H9 (cell line): ENCODE measurements around the gene DSN1. TPM values are rescaled to one million over a fixed set of nuclear protein-coding genes. Genes with fewer than 3 reads are reported as not detected.

Experiments used
- DNase-seq: peaks from one replicate; pipeline ENCODE4 v3.0.0-alpha.2; 2017
- H2AFZ ChIP-seq: one replicate; pipeline ENCODE4 v1.6.1; 2013; ENCODE audit warnings: mild to moderate bottlenecking, low read length, control low read depth, moderate library complexity
- H2AK5ac ChIP-seq: 2 replicates; pipeline ENCODE4 v1.6.1; 2013; ENCODE audit warnings: low read length, control low read depth, mixed read lengths; ENCODE audit not compliant: insufficient read length
- H2BK120ac ChIP-seq: one replicate; pipeline ENCODE4 v1.6.1; 2013; ENCODE audit warnings: low read depth, mild to moderate bottlenecking, low read length, control low read depth, inconsistent platforms; ENCODE audit not compliant: poor library complexity, severe bottlenecking
- H2BK12ac ChIP-seq: 2 replicates; pipeline ENCODE4 v1.6.1; 2013; ENCODE audit warnings: low read length, control low read depth, mixed read lengths, low read depth; ENCODE audit not compliant: insufficient read length
- H2BK15ac ChIP-seq: 2 replicates; pipeline ENCODE4 v1.6.1; 2013; ENCODE audit warnings: low read depth, low read length, control low read depth
- H2BK20ac ChIP-seq: one replicate; pipeline ENCODE4 v1.6.1; 2013; ENCODE audit warnings: low read depth, mild to moderate bottlenecking, low read length, control low read depth, inconsistent platforms; ENCODE audit not compliant: poor library complexity, severe bottlenecking
- H2BK5ac ChIP-seq: 2 replicates; pipeline ENCODE4 v1.6.1; 2013; ENCODE audit warnings: low read length, control low read depth, mixed read lengths; ENCODE audit not compliant: insufficient read length
- H3K14ac ChIP-seq: 2 replicates; pipeline ENCODE4 v1.6.1; 2013; ENCODE audit warnings: low read length, control low read depth; ENCODE audit not compliant: insufficient read depth
- H3K18ac ChIP-seq: 2 replicates; pipeline ENCODE4 v1.6.1; 2013; ENCODE audit warnings: low read depth, mild to moderate bottlenecking, mixed read lengths, low read length, control low read depth; ENCODE audit not compliant: insufficient read length
- H3K23ac ChIP-seq: 2 replicates; pipeline ENCODE4 v1.6.1; 2013; ENCODE audit warnings: low read length, control low read depth, mixed read lengths, low read depth; ENCODE audit not compliant: insufficient read length
- H3K23me2 ChIP-seq: 2 replicates; pipeline ENCODE4 v1.6.1; 2013; ENCODE audit warnings: low read depth, mild to moderate bottlenecking, mixed read lengths, low read length, control low read depth; ENCODE audit not compliant: insufficient read length, poor library complexity, severe bottlenecking
- H3K27ac ChIP-seq: 2 replicates; pipeline ENCODE4 v1.5.1; 2013; ENCODE audit warnings: low read length, control low read depth, mixed read lengths, low read depth; ENCODE audit not compliant: insufficient read length
- H3K27me3 ChIP-seq: 2 replicates; pipeline ENCODE4 v1.6.1; 2013; ENCODE audit warnings: low read length, control low read depth, inconsistent platforms; ENCODE audit not compliant: insufficient read depth
- H3K4ac ChIP-seq: 2 replicates; pipeline ENCODE4 v1.6.1; 2013; ENCODE audit warnings: low read depth, mild to moderate bottlenecking, control low read depth, inconsistent platforms, low read length, moderate library complexity
- H3K4me1 ChIP-seq: 2 replicates; pipeline ENCODE4 v1.6.1; 2013; ENCODE audit warnings: low read length, control low read depth, inconsistent platforms; ENCODE audit not compliant: insufficient read depth
- H3K4me2 ChIP-seq: 2 replicates; pipeline ENCODE4 v1.6.1; 2013; ENCODE audit warnings: low read length, control low read depth, mixed read lengths; ENCODE audit not compliant: insufficient read length, insufficient read depth
- H3K56ac ChIP-seq: 2 replicates; pipeline ENCODE4 v1.6.1; 2013; ENCODE audit warnings: low read depth, mild to moderate bottlenecking, mixed read lengths, low read length, control low read depth; ENCODE audit not compliant: insufficient read length
- H3K79me1 ChIP-seq: 2 replicates; pipeline ENCODE4 v1.6.1; 2013; ENCODE audit warnings: low read depth, mild to moderate bottlenecking, moderate library complexity, low read length, control low read depth, inconsistent platforms; ENCODE audit not compliant: insufficient read depth, poor library complexity, severe bottlenecking
- H3K79me2 ChIP-seq: 2 replicates; pipeline ENCODE4 v1.6.1; 2013; ENCODE audit warnings: low read length, control low read depth, inconsistent platforms; ENCODE audit not compliant: insufficient read depth
- H3K9ac ChIP-seq: 2 replicates; pipeline ENCODE4 v1.6.1; 2013; ENCODE audit warnings: low read length, control low read depth, mixed read lengths; ENCODE audit not compliant: insufficient read length; ENCODE audit errors: extremely low read depth
- H3K9me3 ChIP-seq: one replicate; pipeline ENCODE4 v1.6.1; 2013; ENCODE audit warnings: low read depth, low read length, inconsistent platforms; ENCODE audit not compliant: control insufficient read depth
- H3T11ph ChIP-seq: one replicate; pipeline ENCODE4 v1.6.1; 2013; ENCODE audit warnings: mild to moderate bottlenecking, low read length, control low read depth, inconsistent platforms
- H4K20me1 ChIP-seq: one replicate; pipeline ENCODE4 v1.6.1; 2013; ENCODE audit not compliant: control insufficient read depth, insufficient read length, insufficient read depth
- H4K5ac ChIP-seq: 2 replicates; pipeline ENCODE4 v1.6.1; 2013; ENCODE audit warnings: low read depth, mild to moderate bottlenecking, mixed read lengths, low read length, control low read depth; ENCODE audit not compliant: insufficient read length
- H4K8ac ChIP-seq: replicated peaks from 2 replicates; pipeline ENCODE4 v1.6.1; 2013; ENCODE audit warnings: low read length, control low read depth, mixed read lengths, low read depth; ENCODE audit not compliant: insufficient read length
- H4K91ac ChIP-seq: 2 replicates; pipeline ENCODE4 v1.6.1; 2013; ENCODE audit warnings: low read depth, mild to moderate bottlenecking, moderate library complexity, mixed read lengths, low read length, control low read depth; ENCODE audit not compliant: insufficient read length
- H3K27ac Mint-ChIP-seq, 3 experiments: 2 replicates in 2 of 3; 3 replicates in 1 of 3; pipeline ENCODE4 v1.8.0; 2020 to 2021; ENCODE audit warnings: mixed read lengths in 3 of 3, mild to moderate bottlenecking in 1 of 3, moderate library complexity in 1 of 3
- H3K27me3 Mint-ChIP-seq: 2 replicates; pipeline ENCODE4 v1.8.0; 2021; ENCODE audit warnings: low read depth, mild to moderate bottlenecking, moderate library complexity, mixed read lengths
- H3K36me3 Mint-ChIP-seq, 3 experiments: 2 replicates in 2 of 3; 3 replicates in 1 of 3; pipeline ENCODE4 v1.8.0; 2020 to 2021; ENCODE audit warnings: low read depth in 3 of 3, mixed read lengths in 3 of 3; ENCODE audit not compliant: insufficient read depth in 1 of 3
- H3K4me1 Mint-ChIP-seq, 2 experiments: 2 replicates each; pipeline ENCODE4 v1.8.0; 2020; ENCODE audit warnings: mixed read lengths in 2 of 2
- H3K4me3 Mint-ChIP-seq, 2 experiments: 2 replicates in 1 of 2; 3 replicates in 1 of 2; pipeline ENCODE4 v1.8.0; 2020 to 2021; ENCODE audit warnings: mild to moderate bottlenecking in 2 of 2, mixed read lengths in 2 of 2, moderate library complexity in 1 of 2
- H3K9me3 Mint-ChIP-seq, 2 experiments: 2 replicates in 1 of 2; 3 replicates in 1 of 2; pipeline ENCODE4 v1.8.0; 2020; ENCODE audit warnings: mild to moderate bottlenecking in 2 of 2, mixed read lengths in 2 of 2, moderate library complexity in 1 of 2
- WGBS: extraction: QIAGEN DNeasy Blood & Tissue Kit; methylation state at CpG from one replicate; pipeline ENCODE4 v1.1.7; 2013; ENCODE audit warnings: missing lambda C conversion rate, low lambda C conversion rate, mixed read lengths; ENCODE audit not compliant: insufficient read length; ENCODE audit errors: extremely low coverage; 5-methylcytosine and 5-hydroxymethylcytosine counted together
- total RNA-seq: library from RNA; stranded (reverse); gene quantifications from 2 replicates; pipeline ENCODE4 v1.2.1, GENCODE V29; 2021
- TF ChIP-seq, protein P1 (sequence below): fragments of 200-600 bp; sonication (generic); conservative IDR thresholded peaks from 3 replicates; pipeline ENCODE4 v1.8.0; 2021; ENCODE audit warnings: antibody characterized with exemption, mild to moderate bottlenecking

DSN1 gene
- total RNA-seq, 1 experiment from 2014 or later: 22.8 TPM

DNA sequence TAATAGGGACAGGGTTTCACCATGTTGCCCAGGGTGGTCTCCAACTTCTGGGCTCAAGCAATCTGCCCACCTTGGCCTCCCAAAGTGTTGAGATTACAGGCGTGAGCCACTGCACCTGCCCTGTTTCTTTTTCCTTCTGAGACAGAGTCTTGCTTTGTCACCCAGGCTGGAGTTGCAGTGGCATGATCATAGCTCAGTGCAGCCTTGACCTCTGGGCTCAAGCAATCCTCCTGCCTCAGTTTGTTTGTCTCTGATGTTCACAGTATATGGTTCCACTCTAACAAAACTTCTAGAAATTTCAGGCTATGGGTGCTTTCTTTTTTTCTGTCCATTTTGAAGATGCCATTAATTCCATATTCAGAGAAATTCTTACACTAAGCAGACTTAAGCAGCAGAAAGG, 60.8 kb downstream of the DSN1 start:
- H3K23me2 ChIP-seq: no peaks in the 10 kb centered on the region
- H3K36me3 Mint-ChIP-seq: no peaks in the 10 kb centered on the region
- H2BK20ac ChIP-seq: no peak overlapping the region
- H3K9ac ChIP-seq: no peak overlapping the region
- no peak overlapping the region for H3K56ac ChIP-seq
- no peak overlapping the region for H2AK5ac ChIP-seq
- H3K4ac ChIP-seq: no peak overlapping the region
- no peaks in the 10 kb centered on the region for H3K27me3 Mint-ChIP-seq
- no peaks in the 10 kb centered on the region; a peak in 1 of 4 replicates for H3K4me1 Mint-ChIP-seq
- no peak overlapping the region for H2BK12ac ChIP-seq
- H4K5ac ChIP-seq: no peak overlapping the region
- H2BK120ac ChIP-seq: no peak overlapping the region
- H3K4me3 Mint-ChIP-seq: no peak overlapping the region
- no peaks in the 10 kb centered on the region for H3K4me1 ChIP-seq
- no peak overlapping the region for H3K23ac ChIP-seq
- H3K4me2 ChIP-seq: no peak overlapping the region
- no peak overlapping the region for H4K91ac ChIP-seq
- no peaks in the 10 kb centered on the region for H4K20me1 ChIP-seq
- DNase-seq: no peak
- H4K8ac ChIP-seq: no peak overlapping the region
- no peaks in the 10 kb centered on the region for H3K27me3 ChIP-seq
- no peak overlapping the region for H3T11ph ChIP-seq
- H3K79me1 ChIP-seq: no peaks in the 10 kb centered on the region
- H2AFZ ChIP-seq: no peak overlapping the region
- H3K27ac Mint-ChIP-seq: no peak overlapping the region
- no peak overlapping the region for H3K18ac ChIP-seq
- no peaks in the 10 kb centered on the region for H3K9me3 Mint-ChIP-seq
- no peak overlapping the region for H3K27ac ChIP-seq
- no peaks in the 10 kb centered on the region for H3K9me3 ChIP-seq
- no peak overlapping the region for H2BK5ac ChIP-seq
- no peak overlapping the region for H3K14ac ChIP-seq
- TF ChIP-seq, protein P1, sequence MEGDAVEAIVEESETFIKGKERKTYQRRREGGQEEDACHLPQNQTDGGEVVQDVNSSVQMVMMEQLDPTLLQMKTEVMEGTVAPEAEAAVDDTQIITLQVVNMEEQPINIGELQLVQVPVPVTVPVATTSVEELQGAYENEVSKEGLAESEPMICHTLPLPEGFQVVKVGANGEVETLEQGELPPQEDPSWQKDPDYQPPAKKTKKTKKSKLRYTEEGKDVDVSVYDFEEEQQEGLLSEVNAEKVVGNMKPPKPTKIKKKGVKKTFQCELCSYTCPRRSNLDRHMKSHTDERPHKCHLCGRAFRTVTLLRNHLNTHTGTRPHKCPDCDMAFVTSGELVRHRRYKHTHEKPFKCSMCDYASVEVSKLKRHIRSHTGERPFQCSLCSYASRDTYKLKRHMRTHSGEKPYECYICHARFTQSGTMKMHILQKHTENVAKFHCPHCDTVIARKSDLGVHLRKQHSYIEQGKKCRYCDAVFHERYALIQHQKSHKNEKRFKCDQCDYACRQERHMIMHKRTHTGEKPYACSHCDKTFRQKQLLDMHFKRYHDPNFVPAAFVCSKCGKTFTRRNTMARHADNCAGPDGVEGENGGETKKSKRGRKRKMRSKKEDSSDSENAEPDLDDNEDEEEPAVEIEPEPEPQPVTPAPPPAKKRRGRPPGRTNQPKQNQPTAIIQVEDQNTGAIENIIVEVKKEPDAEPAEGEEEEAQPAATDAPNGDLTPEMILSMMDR: no peak
- no peaks in the 10 kb centered on the region for H3K79me2 ChIP-seq
- no peak overlapping the region for H2BK15ac ChIP-seq
- WGBS: no CpG with 5 or more reads among the region's 1 CpG
